Keratinocyte (primary cell): ENCODE measurements around the gene P2RX1.

Experiments used
- CTCF ChIP-seq, 3 experiments: IDR thresholded peaks in 1 of 3; conservative IDR thresholded peaks in 1 of 3; optimal IDR thresholded peaks in 1 of 3; 2 replicates in 2 of 3; 3 replicates in 1 of 3; pipeline versions ENCODE3 to v1.5.1; 2011; ENCODE audit warnings: low read length in 3 of 3, mild to moderate bottlenecking in 3 of 3, moderate library complexity in 2 of 3, control low read depth in 1 of 3, inconsistent platforms in 1 of 3; ENCODE audit not compliant: insufficient read depth in 2 of 3; ENCODE audit errors: extremely low read depth in 1 of 3
- EZH2 ChIP-seq: IDR thresholded peaks from one replicate; pipeline ENCODE4 v1.6.1; 2012; ENCODE audit warnings: inconsistent platforms, mild to moderate bottlenecking, low read length, moderate library complexity

- TF ChIP-seq CTCF (optimal IDR thresholded peaks at IDR 0.05 in 1 of 3, IDR thresholded peaks at IDR 0.05 in 1 of 3, conservative IDR thresholded peaks at IDR 0.05 in 1 of 3; ENCODE audit: extremely low read depth in 1 of 3, insufficient read depth in 2 of 3, low read length in 3 of 3) (no peak), EZH2 (no peak)
These were observed 15.6 kb downstream of the P2RX1 start for GRCh38 chr17:3900646-3901045.
